GM19438 (cell line): ENCODE results near the gene ZIM2.

Experiments used
- ATAC-seq: cut with Tn5 transposase; IDR thresholded peaks from one replicate; pipeline ENCODE4 v1.9.1; 2021; ENCODE audit warnings: low read depth; ENCODE audit not compliant: unreplicated experiment

Gene ZIM2

GRCh38 chr19:56839652-56840450 is 675 bp downstream of the ZIM2 start:
- ATAC-seq, result no peak

- no peak for ATAC-seq
These were observed 1.4 kb downstream of the ZIM2 start for GRCh38 chr19:56838909-56839651.

- no peak for ATAC-seq
These were observed 2.3 kb downstream of the ZIM2 start for GRCh38 chr19:56838024-56838908.

GRCh38 chr19:56837492-56838023 is 3.0 kb downstream of the ZIM2 start:
- no peak for ATAC-seq

DNA sequence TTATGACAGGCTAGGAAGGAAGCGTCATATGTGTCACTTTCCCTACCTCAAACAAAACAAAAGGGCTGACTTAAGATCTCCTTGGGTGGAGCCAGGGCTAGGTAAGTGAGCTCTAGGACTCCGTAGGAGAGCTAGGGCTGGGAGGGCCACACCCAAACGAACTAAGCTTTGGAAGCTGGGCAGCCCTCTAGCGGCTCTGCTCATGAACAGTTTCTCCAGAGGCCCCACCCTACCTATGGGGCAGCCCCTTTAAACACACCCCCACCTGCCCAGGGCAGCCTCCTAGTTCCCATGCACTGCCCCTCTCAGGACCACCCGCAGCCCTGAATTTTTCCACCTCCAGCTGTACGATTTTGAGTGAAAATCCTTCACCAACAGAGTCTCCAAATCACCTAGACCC is 3.5 kb downstream of the ZIM2 start:
- no peak for ATAC-seq

- no peak for ATAC-seq
These were observed 4.5 kb downstream of the ZIM2 start for GRCh38 chr19:56836059-56836458.

GRCh38 chr19:56835401-56835800 is 5.1 kb downstream of the ZIM2 start:
- ATAC-seq, result no peak

GRCh38 chr19:56834564-56835375 is 5.8 kb downstream of the ZIM2 start:
- ATAC-seq, result no peak

GRCh38 chr19:56832352-56832928 is 8.1 kb downstream of the ZIM2 start:
- ATAC-seq, result no peak

DNA sequence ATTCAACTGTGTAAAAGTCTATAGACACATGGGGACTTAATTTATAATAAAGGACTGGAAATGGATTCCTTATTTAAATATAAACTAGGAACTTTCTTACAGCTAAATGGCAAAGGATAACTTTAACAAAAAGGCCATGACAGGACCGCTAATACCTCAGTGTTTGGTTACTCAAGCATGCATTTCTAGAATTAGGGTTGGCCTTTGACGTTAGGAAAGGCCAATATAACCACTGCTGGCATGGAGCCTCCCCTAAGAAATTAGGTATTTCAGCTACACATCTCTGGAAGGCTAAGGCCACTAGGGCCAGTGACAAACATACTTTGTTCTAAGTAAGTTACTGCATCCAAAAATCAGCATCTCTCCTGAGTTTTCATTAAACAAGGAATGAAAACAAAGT is 9.3 kb downstream of the ZIM2 start:
- ATAC-seq, result no peak

DNA sequence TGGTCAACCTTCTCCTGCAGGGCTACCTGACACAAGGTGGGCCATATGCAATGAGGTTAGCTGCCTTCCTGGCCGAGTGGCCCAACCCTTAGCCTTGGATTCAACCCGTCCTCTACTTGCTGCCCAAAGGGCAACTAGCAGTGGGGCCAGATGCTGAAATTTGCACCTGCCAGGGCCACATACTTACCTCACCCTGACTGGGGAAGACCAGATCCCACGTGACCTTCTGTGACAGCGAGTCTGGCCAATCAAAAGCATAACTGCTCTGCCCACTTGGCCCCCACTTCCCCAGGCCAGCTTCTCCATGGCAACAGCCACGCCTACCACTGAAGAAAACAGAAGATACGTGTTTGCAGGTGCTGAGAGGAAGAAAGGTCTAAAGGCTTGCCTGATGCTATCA is 10.9 kb downstream of the ZIM2 start:
- ATAC-seq, result no peak

DNA sequence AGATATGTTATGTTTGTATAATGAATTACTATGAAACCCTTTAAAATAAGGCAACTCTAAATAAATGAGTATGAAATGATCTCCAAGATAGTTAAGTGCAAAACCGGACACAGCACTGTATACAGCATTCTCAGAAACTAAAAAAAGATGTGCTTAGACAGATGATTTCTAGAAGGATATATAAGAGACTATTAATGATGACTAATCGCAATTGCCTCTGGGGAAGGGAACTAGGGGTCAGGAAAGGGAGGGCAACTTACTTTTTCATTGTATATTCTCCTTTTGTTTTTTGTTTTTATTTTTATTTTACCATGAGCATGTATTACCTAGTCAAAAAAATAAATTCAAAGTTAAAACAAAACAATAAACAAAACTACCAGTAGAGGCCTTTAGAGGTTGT is 12.8 kb downstream of the ZIM2 start:
- no peak for ATAC-seq

DNA sequence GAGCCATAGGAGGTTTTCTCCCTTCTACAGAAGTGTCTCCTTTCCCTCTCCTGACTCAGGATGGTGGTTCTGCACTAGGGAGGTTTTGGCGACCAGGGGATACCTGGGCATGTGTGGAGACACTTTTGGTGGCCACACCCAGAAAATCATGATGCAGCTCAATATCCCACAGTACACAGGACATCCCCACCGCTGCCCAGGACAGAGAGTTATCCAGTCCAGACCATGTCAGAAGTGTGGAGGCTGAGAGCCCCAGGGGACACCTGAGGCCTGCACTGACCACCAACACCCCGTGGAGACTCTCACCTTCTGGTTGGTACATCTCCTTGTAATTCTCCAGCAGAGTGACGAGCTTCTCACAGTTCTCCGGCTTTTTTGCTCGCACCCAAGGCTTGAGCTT is 16.6 kb downstream of the ZIM2 start:
- no peak for ATAC-seq

- ATAC-seq, result no peak
These were observed 17.1 kb downstream of the ZIM2 start for GRCh38 chr19:56823417-56823816.

- ATAC-seq, result no peak
These were observed 17.8 kb downstream of the ZIM2 start for GRCh38 chr19:56822755-56823154.

GRCh38 chr19:56821675-56822074 is 18.9 kb downstream of the ZIM2 start:
- no peak for ATAC-seq

DNA sequence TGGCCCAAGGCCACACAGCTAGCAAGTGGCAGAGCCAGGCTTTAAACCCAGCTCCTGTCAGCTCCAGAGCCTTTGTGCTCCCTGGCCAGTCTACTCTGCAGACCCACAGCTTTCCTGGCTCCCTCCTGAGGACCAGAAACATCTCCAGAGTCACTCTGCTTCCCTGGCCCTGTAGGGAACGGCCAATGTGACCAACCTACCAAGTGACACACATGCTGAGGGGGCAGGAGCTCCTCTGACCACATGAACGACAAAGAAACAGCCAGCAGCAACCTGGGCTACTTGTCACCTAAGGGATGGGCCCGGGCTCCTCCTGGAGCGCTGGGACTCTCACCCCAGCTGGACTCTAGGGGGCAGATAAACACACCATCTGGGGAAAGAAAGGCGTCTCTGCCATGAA is 19.3 kb downstream of the ZIM2 start:
- ATAC-seq, result no peak

- no peak for ATAC-seq
These were observed 21.4 kb downstream of the ZIM2 start for GRCh38 chr19:56819166-56819565.

DNA sequence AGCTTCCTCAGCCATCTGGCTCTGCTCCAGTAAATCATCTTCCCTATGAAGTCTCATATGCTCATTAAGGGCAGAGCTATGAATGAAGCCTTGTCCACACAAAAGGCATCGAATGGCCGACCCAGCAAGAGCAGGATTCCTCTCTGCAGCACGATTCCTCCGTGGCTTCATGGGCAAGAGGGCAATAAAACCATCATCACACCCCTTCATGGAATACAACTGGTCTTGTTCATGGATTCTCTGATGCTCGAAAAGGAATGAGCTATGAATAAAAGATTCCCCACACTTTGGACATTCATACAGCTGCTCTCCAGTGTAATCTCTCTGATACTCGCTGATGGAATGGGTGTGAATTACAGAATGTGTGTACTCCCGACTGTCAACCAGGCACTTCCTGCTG is 25.9 kb downstream of the ZIM2 start:
- no peak for ATAC-seq

DNA sequence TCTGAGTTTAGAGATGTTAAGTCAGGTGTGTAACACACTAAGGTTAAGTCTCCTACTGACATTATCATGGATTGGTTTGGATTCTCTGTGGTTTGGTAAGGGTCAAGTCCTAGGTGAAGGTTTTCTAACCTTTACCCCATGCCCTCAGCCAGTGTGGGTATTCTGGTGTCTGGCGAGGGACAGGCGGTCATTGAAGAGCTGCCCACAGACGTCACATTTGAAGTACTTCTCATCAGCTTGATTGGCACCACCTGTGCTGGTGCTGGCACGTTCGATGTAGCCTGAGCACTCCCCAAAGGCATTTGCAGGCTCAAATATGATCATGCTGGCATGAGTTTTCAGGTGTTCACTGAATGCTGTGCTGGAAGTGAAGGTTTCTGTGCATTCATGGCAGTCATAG is 27.0 kb downstream of the ZIM2 start:
- ATAC-seq, result no peak
